ENCODE data around the gene KLHDC8B.

Gene KLHDC8B

DNA sequence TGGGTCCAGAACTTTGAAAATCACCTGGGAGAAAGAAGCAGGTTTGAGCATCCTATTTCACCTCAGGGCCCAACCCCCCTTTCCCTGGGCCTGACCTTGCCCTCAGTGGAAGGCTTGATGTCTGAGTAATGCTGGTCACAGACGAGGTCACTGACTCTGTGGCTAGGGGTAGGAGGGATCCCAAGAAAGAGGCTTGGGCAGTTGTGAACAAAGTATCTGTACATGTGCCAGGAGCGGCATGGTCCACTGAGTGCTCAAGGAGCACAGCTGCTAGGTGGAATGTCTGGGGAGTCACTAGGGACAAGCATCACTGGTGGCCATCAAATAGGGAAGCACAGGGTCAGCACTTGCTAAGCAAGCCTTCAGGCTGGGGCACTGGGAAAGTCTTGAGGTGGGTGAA lies 12.6 kb upstream of the KLHDC8B start:
- no peak for DNase-seq (ENCODE audit: low read depth in 2 of 2)

DNA sequence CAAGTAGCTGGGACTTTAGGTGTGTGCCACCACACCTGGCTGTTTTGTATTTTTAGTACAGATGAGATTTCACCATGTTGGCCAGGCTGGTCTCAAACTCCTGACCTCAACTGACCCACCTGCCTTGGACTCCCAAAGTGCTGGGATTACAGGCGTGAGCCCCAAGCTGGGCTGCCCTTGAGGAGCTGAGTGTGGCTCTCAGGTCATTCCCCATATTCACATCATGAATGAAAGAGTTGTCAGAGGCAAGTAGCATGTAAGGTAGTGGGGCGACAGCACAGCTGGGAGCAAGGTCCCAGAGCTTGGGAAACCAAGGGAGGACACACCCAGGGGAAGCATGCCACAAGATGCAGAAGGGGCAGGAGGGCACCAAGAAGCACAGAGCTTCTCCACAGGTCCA lies 10.2 kb upstream of the KLHDC8B start:
- DNase-seq (ENCODE audit: low read depth in 2 of 2): no peak

GRCh38 chr3:49161808-49162530 lies 9.4 kb upstream of the KLHDC8B start:
- DNase-seq (ENCODE audit: low read depth in 2 of 2): no peak

DNA sequence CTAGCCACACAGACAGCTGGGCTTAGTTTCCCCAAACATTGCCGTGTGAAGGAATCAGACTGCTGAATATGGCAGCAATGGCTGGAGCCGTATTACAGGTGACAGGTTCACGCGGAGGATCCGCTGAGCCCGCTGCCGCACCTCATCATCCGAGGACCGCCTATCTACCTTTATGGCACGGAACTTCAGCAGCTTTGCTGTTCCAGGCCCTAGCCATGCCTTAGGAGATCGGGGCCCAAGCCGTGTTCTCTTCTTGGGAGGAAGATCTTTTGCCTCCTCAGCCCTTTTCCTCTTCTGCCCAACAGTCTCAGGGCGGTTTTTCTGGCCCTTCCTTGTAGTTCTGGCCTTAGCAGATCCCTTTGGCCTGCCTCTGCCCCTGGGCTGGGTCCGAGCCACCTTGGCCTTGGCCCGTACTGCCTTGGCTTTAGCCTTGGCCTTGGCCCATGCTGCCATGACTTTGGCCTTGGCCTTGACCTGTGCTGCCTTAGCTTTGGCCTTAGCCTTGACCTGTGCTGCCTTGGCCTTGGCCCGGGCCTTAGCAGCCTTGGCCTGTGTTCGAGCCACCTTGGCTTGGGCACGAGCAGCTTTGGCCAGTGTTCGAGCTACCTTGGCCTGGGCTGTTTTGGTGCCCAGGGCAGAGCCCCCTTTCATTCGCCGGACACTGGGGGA lies 8.5 kb upstream of the KLHDC8B start:
- no peak for DNase-seq (ENCODE audit: low read depth in 2 of 2)

DNA sequence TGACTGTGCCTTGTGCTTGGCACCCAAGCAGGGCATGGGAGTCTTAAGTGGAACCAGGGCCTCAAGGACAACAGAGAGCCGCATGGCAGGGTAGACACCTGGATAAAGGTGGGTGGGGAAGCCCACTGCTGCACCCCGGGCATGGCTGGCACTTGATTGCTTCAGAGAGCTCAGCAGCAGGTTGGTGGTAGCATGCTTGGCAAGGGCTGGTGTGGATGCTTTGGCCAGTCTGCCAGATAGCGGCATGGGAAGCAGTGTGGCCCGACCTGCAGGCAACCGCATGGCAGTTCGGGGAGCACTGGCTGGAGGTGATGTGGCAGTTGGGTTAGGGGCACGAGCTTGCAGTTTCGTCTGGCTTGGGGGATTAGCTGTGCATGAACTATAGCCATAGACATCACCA lies 7.8 kb upstream of the KLHDC8B start:
- DNase-seq (ENCODE audit: low read depth in 2 of 2): no peak

GRCh38 chr3:49164983-49165720 lies 6.2 kb upstream of the KLHDC8B start:
- DNase-seq (ENCODE audit: low read depth in 2 of 2): no peak

DNA sequence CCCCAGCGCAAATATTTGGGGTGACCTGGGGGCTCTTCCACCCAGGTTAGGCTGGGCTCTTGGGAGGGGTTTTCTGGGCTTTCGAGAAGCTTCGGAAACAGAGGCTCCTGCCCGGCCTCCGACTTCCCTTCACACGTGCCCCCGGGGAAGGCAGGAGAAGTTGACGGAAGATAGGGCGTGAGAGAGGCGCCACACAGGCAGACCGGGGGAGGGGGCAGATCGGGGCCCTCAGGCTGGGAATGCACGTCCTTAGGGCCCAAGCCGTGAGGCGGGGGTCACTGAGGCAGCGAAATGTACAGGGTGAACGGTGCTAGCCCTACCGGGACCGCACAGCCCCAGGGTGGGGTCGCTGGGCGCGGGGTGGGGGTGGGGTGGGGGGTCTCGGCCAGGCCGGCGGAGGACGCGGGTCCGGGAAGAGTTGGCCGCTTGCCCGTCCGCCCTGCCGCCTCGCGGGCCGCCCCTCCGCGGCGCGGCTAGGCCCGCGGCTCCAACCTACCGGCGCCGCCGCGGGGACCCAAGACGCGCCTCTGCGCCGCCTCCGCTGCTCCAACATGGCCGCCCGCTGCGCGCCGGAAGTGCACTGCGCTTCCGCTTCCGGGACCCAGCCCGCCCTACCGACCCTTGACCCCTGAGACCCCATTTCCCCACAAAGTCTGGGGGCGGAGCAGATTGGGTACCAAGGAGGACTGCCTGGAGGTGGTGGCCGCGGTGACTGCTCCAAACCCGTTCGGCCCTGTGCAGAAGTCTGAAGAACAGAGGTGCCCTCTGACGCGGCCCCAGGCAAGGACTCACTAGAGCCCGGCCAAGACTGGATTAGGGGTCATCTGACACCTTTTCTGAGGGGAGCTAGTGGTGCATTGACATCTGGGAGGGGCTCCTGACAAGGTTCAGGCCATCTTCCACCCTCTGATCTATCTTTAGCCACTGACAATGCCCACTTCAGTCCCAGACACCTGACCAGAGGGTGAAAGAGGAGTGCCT lies 5.3 kb upstream of the KLHDC8B start, which contains the start of gene CCDC71:
Gene CCDC71, minus strand, starts transcription at position 561 of the 981 bp plus-strand sequence. CDS start 2,123 bp downstream, outside the sequence.
- DNase-seq (ENCODE audit: low read depth in 2 of 2): peak; percentile 34 to 53

- no peak for DNase-seq (ENCODE audit: low read depth in 2 of 2)
Observed at GRCh38 chr3:49166752-49167556, 4.4 kb upstream of the KLHDC8B start.

DNA sequence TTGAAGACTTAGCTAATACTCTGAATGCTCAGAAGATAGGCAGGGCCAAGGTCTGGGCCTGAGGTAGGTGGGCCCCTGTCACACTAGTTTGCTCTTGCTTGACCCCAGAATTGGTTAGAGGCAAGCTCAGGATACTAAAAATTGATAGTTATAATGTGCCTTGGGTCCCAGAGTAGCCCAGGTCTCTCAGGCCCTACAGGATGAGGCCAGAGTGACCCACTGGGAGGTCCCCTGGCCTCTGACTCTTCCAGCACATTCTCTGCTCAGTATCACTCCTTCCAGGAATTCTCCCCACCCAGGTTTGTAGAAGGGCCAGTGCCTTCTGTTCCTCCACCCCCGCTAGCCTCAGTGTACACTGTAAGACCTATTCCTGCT lies 667 bp upstream of the KLHDC8B start:
- DNase-seq (ENCODE audit: low read depth in 2 of 2): no peak

- DNase-seq (ENCODE audit: low read depth in 2 of 2): no peak
Observed at GRCh38 chr3:49171775-49172500, 540 bp downstream of the KLHDC8B start.

DNA sequence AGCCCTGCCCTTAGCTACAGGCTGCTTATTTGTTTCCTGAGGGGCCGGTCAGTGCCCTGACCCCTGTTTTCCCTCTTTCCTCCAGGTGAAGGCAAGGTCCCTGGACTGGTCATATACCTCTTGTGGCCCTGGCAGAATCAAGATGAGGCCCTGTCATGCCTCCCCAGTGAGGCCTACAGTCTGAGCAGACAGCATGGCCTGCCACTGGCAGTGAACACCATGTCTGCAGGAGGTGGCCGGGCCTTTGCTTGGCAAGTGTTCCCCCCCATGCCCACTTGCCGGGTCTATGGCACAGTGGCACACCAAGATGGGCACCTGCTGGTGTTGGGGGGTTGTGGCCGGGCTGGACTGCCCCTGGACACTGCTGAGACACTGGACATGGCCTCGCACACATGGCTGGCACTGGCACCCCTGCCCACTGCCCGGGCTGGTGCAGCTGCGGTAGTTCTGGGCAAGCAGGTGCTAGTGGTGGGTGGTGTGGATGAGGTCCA lies 1.2 kb downstream of the KLHDC8B start:
- DNase-seq (ENCODE audit: low read depth in 2 of 2): no peak

- DNase-seq (ENCODE audit: low read depth in 2 of 2): no peak
Observed at GRCh38 chr3:49173116-49173791, 1.9 kb downstream of the KLHDC8B start.

DNA sequence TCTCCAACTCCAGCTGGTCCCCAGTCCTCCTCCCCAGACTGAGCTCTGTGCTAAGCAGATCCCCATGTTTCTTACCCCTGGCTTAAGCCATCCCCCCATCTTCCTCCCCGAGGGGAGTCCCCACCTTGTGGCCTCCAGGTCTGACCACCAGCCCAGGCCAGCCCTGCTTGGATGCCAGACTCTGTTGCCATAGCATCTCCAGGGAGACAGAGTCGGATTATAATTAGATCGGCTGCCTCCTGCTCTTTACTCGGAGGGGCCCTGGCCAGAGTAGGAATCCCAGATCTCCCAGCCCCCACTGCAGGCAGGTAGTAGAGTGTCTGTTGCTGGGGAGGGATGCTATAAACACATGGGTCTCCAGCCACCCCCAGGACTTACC lies 2.4 kb downstream of the KLHDC8B start:
- no peak for DNase-seq (ENCODE audit: low read depth in 2 of 2)

- DNase-seq (ENCODE audit: low read depth in 2 of 2): no peak
Observed at GRCh38 chr3:49174397-49174985, 3.1 kb downstream of the KLHDC8B start.

- DNase-seq (ENCODE audit: low read depth in 2 of 2): no peak
Observed at GRCh38 chr3:49175530-49175929, 4.1 kb downstream of the KLHDC8B start.

DNA sequence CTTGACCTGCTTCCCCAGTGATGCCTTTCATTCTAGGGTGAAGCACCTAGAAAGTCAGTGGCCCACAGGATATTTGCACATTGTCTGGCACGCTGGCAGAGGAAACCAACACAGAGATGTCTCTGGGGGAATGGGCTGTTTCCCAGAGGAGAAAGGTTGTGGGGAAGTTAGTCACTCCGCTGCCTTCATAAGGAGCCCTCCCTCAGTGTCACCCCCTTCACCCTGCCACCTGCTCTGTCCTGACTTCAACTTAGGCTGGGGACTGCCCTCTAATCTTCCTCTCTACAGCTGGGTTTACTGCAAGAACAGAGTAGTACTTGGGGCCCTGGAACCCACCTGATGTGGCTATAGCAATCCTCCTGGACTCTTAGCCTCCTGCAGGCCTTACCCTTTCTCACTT lies 5.7 kb downstream of the KLHDC8B start:
- no peak for DNase-seq (ENCODE audit: low read depth in 2 of 2)

- DNase-seq (ENCODE audit: low read depth in 2 of 2): no peak
Observed at GRCh38 chr3:49180116-49180515, 8.7 kb downstream of the KLHDC8B start.

DNA sequence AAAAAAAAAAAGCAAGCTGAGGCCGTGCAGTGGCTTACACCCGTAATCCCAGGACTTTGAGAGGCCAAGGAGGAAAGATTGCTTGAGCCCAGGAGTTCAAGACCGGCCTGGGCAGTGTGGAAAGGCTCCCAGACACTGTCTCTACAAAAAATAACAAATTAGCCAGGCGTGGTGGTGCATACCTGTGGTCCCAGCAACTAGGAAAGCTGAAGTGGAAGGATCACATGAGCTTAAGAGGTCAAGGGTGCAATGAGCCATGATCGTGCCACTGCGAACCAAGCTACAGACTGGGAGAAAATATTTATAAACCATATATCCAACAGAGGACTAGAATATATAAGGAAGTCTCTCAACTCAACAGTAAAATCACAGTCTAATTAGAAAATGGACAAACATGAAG lies 10.0 kb downstream of the KLHDC8B start:
- no peak for DNase-seq (ENCODE audit: low read depth in 2 of 2)

GRCh38 chr3:49182682-49183081 lies 11.3 kb downstream of the KLHDC8B start:
- DNase-seq (ENCODE audit: low read depth in 2 of 2): no peak
